HG03565 (cell line): Measurements from ENCODE around the gene ARHGEF40.

ENCODE experiments used
- ATAC-seq: cut with Tn5 transposase; IDR thresholded peaks from one replicate; pipeline ENCODE4 v1.9.1; 2021; ENCODE audit warnings: mild to moderate bottlenecking, moderate library complexity; ENCODE audit not compliant: unreplicated experiment

Gene ARHGEF40

GRCh38 chr14:21058903-21059302 lies 11.2 kb upstream of the ARHGEF40 start:
- ATAC-seq, result no peak

- ATAC-seq, result no peak
Measured at GRCh38 chr14:21059842-21060613, 10.1 kb upstream of the ARHGEF40 start.

GRCh38 chr14:21060614-21061346 lies 9.3 kb upstream of the ARHGEF40 start:
- ATAC-seq, result no peak

GRCh38 chr14:21061347-21061668 lies 8.8 kb upstream of the ARHGEF40 start:
- ATAC-seq, result no peak

GRCh38 chr14:21063479-21063878 lies 6.6 kb upstream of the ARHGEF40 start:
- ATAC-seq, result no peak

- ATAC-seq, result no peak
Measured at GRCh38 chr14:21066882-21067502, 3.1 kb upstream of the ARHGEF40 start.

GRCh38 chr14:21068521-21069387 lies 1.4 kb upstream of the ARHGEF40 start:
- ATAC-seq, result no peak

GRCh38 chr14:21069388-21070082 lies 569 bp upstream of the ARHGEF40 start:
- no peak for ATAC-seq

GRCh38 chr14:21070610-21071224 lies 613 bp downstream of the ARHGEF40 start:
- ATAC-seq, result no peak

- peak; percentile 49 for ATAC-seq
Measured at GRCh38 chr14:21071225-21072030, 1.3 kb downstream of the ARHGEF40 start.

GRCh38 chr14:21072031-21072473 lies 1.9 kb downstream of the ARHGEF40 start:
- ATAC-seq, result no peak

GRCh38 chr14:21072781-21073339 lies 2.8 kb downstream of the ARHGEF40 start:
- no peak for ATAC-seq

- ATAC-seq, result no peak
Measured at GRCh38 chr14:21073921-21074320, 3.8 kb downstream of the ARHGEF40 start.

GRCh38 chr14:21074398-21075272 lies 4.5 kb downstream of the ARHGEF40 start:
- no peak for ATAC-seq

- no peak for ATAC-seq
Measured at GRCh38 chr14:21075719-21076437, 5.8 kb downstream of the ARHGEF40 start.

- ATAC-seq, result no peak
Measured at GRCh38 chr14:21077672-21078071, 7.6 kb downstream of the ARHGEF40 start.

- no peak for ATAC-seq
Measured at GRCh38 chr14:21078287-21078686, 8.2 kb downstream of the ARHGEF40 start.
